DLD1 (cell line): Measurements from ENCODE around the gene CNTFR.
"Not testable (repeated sequence)": the region's sequence is repeated elsewhere in the genome, so short reads cannot be mapped to it uniquely, and the experiment has no call there.

Source experiments
- in situ Hi-C: cut with HindIII; loops from 2 replicates; pipeline ENCODE4 v1.10.0; 2017; ENCODE audit warnings: low sequenced_read_pairs

CNTFR gene

GRCh38 chr9:34541540-34541939, 48.0 kb downstream of the CNTFR start:
- in situ Hi-C loops, result no loop called here

GRCh38 chr9:34540827-34541226, 48.7 kb downstream of the CNTFR start:
- in situ Hi-C loops, result no loop called here

- in situ Hi-C loops, result no loop called here
These were observed 52.8 kb downstream of the CNTFR start for GRCh38 chr9:34536685-34537084.

GRCh38 chr9:34532041-34532440, 57.5 kb downstream of the CNTFR start:
- in situ Hi-C loops, result not testable (repeated sequence)

GRCh38 chr9:34526026-34526425, 63.5 kb downstream of the CNTFR start:
- in situ Hi-C loops, result no loop called here

GRCh38 chr9:34524349-34524748, 65.2 kb downstream of the CNTFR start:
- in situ Hi-C loops, result no loop called here

- in situ Hi-C loops, result no loop called here
These were observed 66.3 kb downstream of the CNTFR start, which contains the start of gene ENHO for GRCh38 chr9:34522971-34523797. Gene ENHO, minus strand, starts transcription at chr9:34522990. Its CDS starts 1,295 bp downstream, at chr9:34521695.

GRCh38 chr9:34522091-34522887, 67.2 kb downstream of the CNTFR start:
- in situ Hi-C loops, result no loop called here

- in situ Hi-C loops, result no loop called here
These were observed 68.0 kb downstream of the CNTFR start for GRCh38 chr9:34521406-34522045.

- in situ Hi-C loops, result no loop called here
These were observed 68.8 kb downstream of the CNTFR start for GRCh38 chr9:34520505-34521385.

- in situ Hi-C loops, result no loop called here
These were observed 69.4 kb downstream of the CNTFR start for GRCh38 chr9:34520096-34520495.

GRCh38 chr9:34519321-34520020, 70.1 kb downstream of the CNTFR start:
- in situ Hi-C loops, result no loop called here

- in situ Hi-C loops, result no loop called here
These were observed 70.6 kb downstream of the CNTFR start for GRCh38 chr9:34518896-34519295.

GRCh38 chr9:34518110-34518616, 71.4 kb downstream of the CNTFR start:
- in situ Hi-C loops, result no loop called here

- in situ Hi-C loops, result no loop called here
These were observed 72.3 kb downstream of the CNTFR start for GRCh38 chr9:34517185-34517584.

GRCh38 chr9:34515959-34516358, 73.6 kb downstream of the CNTFR start:
- in situ Hi-C loops, result no loop called here

- in situ Hi-C loops, result no loop called here
These were observed 74.7 kb downstream of the CNTFR start for GRCh38 chr9:34514816-34515215.

- in situ Hi-C loops, result no loop called here
These were observed 75.1 kb downstream of the CNTFR start for GRCh38 chr9:34514401-34514800.

- in situ Hi-C loops, result no loop called here
These were observed 75.8 kb downstream of the CNTFR start for GRCh38 chr9:34513567-34514214.
